ENCODE data around the gene RTN4RL2.

DNA sequence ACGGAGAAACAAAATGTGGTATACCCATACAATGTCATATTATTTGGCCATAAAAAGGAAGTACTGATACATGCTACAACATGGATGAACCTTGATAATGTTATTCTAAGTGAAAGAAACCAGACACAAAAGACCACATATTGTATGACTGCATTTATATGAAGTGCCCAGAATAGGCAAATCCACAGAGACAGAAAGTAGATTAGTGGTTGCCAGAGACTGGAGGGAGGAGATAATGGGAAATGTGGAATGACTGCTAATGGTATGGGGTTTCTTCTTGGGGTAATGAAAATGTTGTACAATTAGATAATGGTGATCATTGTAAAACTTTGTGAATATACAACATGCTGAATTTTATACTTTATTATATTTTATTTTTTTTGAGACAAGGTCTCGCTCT is 60.8 kb downstream of the RTN4RL2 start:
- TF ChIP-seq CTCF (IDR thresholded peaks at IDR 0.05; ENCODE audit: low read length), result no peak
- no peak for TF ChIP-seq EZH2 (IDR thresholded peaks at IDR 0.05; ENCODE audit: borderline replicate concordance, low read length)
